Activated B cell treated with CpG ODN at 0.5 μM for 24 hours (primary cell): Measurements from ENCODE around the gene SLC24A4. TPM values are rescaled to one million over a fixed set of nuclear protein-coding genes. Genes with fewer than 3 reads are reported as not detected.
A peak's percentile ranks its signal among the peaks of the same experiment; 100 is the strongest.

Source experiments
- ATAC-seq: fragments of 200-7000 bp; cut with Tn5 transposase; one replicate; pipeline ENCODE4 v1.10.0; 2021; ENCODE audit warnings: low read depth, mild to moderate bottlenecking, moderate library complexity
- CTCF ChIA-PET: fragments of 350-600 bp; sonication (Branson Sonifier 250); formaldehyde crosslinking; loops from one replicate; lab custom pipeline; 2021; ENCODE audit warnings: antibody characterized with exemption; lab: Charles Lee
- POLR2A ChIA-PET: fragments of 350-600 bp; sonication (Branson Sonifier 250); formaldehyde crosslinking; loops from one replicate; lab custom pipeline; 2021; ENCODE audit warnings: antibody characterized with exemption; lab: Charles Lee
- DNase-seq: peaks from one replicate; pipeline ENCODE4 v3.0.0; 2022
- H3K27ac Mint-ChIP-seq: one replicate; pipeline ENCODE4 v1.8.0; 2020; ENCODE audit warnings: mixed read lengths
- H3K27me3 Mint-ChIP-seq: one replicate; pipeline ENCODE4 v1.8.0; 2021; ENCODE audit warnings: mixed read lengths
- H3K36me3 Mint-ChIP-seq: one replicate; pipeline ENCODE4 v1.8.0; 2021; ENCODE audit warnings: low read depth, mixed read lengths
- H3K4me1 Mint-ChIP-seq: one replicate; pipeline ENCODE4 v1.8.0; 2021; ENCODE audit warnings: mixed read lengths
- H3K4me3 Mint-ChIP-seq: one replicate; pipeline ENCODE4 v1.8.0; 2020; ENCODE audit warnings: mild to moderate bottlenecking, mixed read lengths
- H3K9me3 Mint-ChIP-seq: one replicate; pipeline ENCODE4 v1.8.0; 2020; ENCODE audit warnings: mixed read lengths
- CTCF ChIP-seq: fragments of 200-600 bp; IDR thresholded peaks from one replicate; pipeline ENCODE4 v1.8.0; 2022; ENCODE audit warnings: antibody characterized with exemption, mild to moderate bottlenecking
- intact Hi-C: fragments of 100-400 bp; cut with micrococcal nuclease; formaldehyde crosslinking; loops from one replicate; pipeline ENCODE4 v1.15.1; 2024
- total RNA-seq: library from RNA; stranded (reverse); gene quantifications from 2 replicates; pipeline ENCODE4 v1.2.3, GENCODE V29; 2022

Gene SLC24A4
- total RNA-seq, 1 donor from 2014 or later: 0.09 TPM

GRCh38 chr14:92417759-92418158, 94.8 kb downstream of the SLC24A4 start:
- no peak for TF ChIP-seq CTCF
- intact Hi-C loops: no loop called here
- H3K4me3 Mint-ChIP-seq: no peak overlapping the region
- POLR2A ChIA-PET: no interaction called here
- ATAC-seq: no peak
- no peak overlapping the region for H3K27ac Mint-ChIP-seq
- peaks cover 14% of the 10 kb centered on the region for H3K27me3 Mint-ChIP-seq
- CTCF ChIA-PET: no interaction called here
- H3K4me1 Mint-ChIP-seq: peaks cover 9% of the 10 kb centered on the region
- H3K9me3 Mint-ChIP-seq: peaks cover 3% of the 10 kb centered on the region
- H3K36me3 Mint-ChIP-seq: no peaks in the 10 kb centered on the region
- no peak for DNase-seq

GRCh38 chr14:92421751-92422150, 98.8 kb downstream of the SLC24A4 start:
- peaks cover 7% of the 10 kb centered on the region for H3K27me3 Mint-ChIP-seq
- H3K36me3 Mint-ChIP-seq: no peaks in the 10 kb centered on the region
- ChIA-PET CTCF (no interaction called here), POLR2A (no interaction called here)
- no peak for TF ChIP-seq CTCF
- peaks cover 9% of the 10 kb centered on the region for H3K4me1 Mint-ChIP-seq
- no peak overlapping the region for H3K27ac Mint-ChIP-seq
- H3K4me3 Mint-ChIP-seq: no peak overlapping the region
- no peak for ATAC-seq
- DNase-seq: no peak
- intact Hi-C loops: no loop called here
- H3K9me3 Mint-ChIP-seq: peaks cover 3% of the 10 kb centered on the region

GRCh38 chr14:92425101-92425500, 102.1 kb downstream of the SLC24A4 start:
- no peak overlapping the region for H3K4me3 Mint-ChIP-seq
- ChIA-PET POLR2A (no interaction called here), CTCF (no interaction called here)
- DNase-seq (no peak), ATAC-seq (no peak)
- H3K27me3 Mint-ChIP-seq: peaks cover 9% of the 10 kb centered on the region
- H3K36me3 Mint-ChIP-seq: no peaks in the 10 kb centered on the region
- peaks cover 9% of the 10 kb centered on the region for H3K4me1 Mint-ChIP-seq
- intact Hi-C loops: no loop called here
- no peaks in the 10 kb centered on the region for H3K9me3 Mint-ChIP-seq
- no peak for TF ChIP-seq CTCF
- no peak overlapping the region for H3K27ac Mint-ChIP-seq

GRCh38 chr14:92426237-92426636, 103.3 kb downstream of the SLC24A4 start:
- Mint-ChIP-seq H3K27ac (no peak overlapping the region), H3K27me3 (peaks cover 5% of the 10 kb centered on the region), H3K4me3 (no peak overlapping the region), H3K36me3 (no peaks in the 10 kb centered on the region), H3K4me1 (peaks cover 9% of the 10 kb centered on the region), H3K9me3 (no peaks in the 10 kb centered on the region)
- POLR2A ChIA-PET: no interaction called here
- no peak for TF ChIP-seq CTCF
- CTCF ChIA-PET: no interaction called here
- intact Hi-C loops: no loop called here
- ATAC-seq (peak; percentile 34), DNase-seq (no peak)

GRCh38 chr14:92427096-92427495, 104.1 kb downstream of the SLC24A4 start:
- ATAC-seq (no peak), DNase-seq (no peak)
- POLR2A ChIA-PET: no interaction called here
- H3K27me3 Mint-ChIP-seq: peaks cover 5% of the 10 kb centered on the region
- no peak overlapping the region for H3K27ac Mint-ChIP-seq
- intact Hi-C loops: no loop called here
- H3K4me1 Mint-ChIP-seq: peaks cover 9% of the 10 kb centered on the region
- H3K9me3 Mint-ChIP-seq: no peaks in the 10 kb centered on the region
- no peak for TF ChIP-seq CTCF
- no peaks in the 10 kb centered on the region for H3K36me3 Mint-ChIP-seq
- CTCF ChIA-PET: no interaction called here
- H3K4me3 Mint-ChIP-seq: no peak overlapping the region
